K562 (cell line): ENCODE data around the gene ZKSCAN5. TPM values are rescaled to one million over a fixed set of nuclear protein-coding genes. Genes with fewer than 3 reads are reported as not detected.

Source experiments
- BRF1 ChIP-seq: IDR thresholded peaks from 3 replicates; pipeline ENCODE4 v1.6.1; 2011; ENCODE audit warnings: borderline replicate concordance, mild to moderate bottlenecking; ENCODE audit not compliant: insufficient read length; ENCODE audit errors: extremely low read depth
- CCAR2 ChIP-seq: fragments of 200-400 bp; formaldehyde crosslinking; IDR thresholded peaks from 2 replicates; pipeline ENCODE4 v1.6.1; 2017; ENCODE audit warnings: mild to moderate bottlenecking, low read depth, low read length
- ETS2 ChIP-seq: IDR thresholded peaks from 2 replicates; pipeline ENCODE4 v1.6.1; 2016; ENCODE audit warnings: borderline replicate concordance, missing genetic modification characterization, mild to moderate bottlenecking, moderate library complexity, missing compliant biosample characterization; ENCODE audit not compliant: poor library complexity, severe bottlenecking
- GABPB1 ChIP-seq: sonication (generic); formaldehyde crosslinking; IDR thresholded peaks from 2 replicates; pipeline ENCODE4 v1.8.0; 2022; ENCODE audit warnings: mild to moderate bottlenecking, missing genetic modification reagents
- KHSRP ChIP-seq: fragments of 450-650 bp; IDR thresholded peaks from 2 replicates; pipeline ENCODE4 v1.6.1; 2017
- NR1H2 ChIP-seq: sonication (generic); formaldehyde crosslinking; IDR thresholded peaks from 2 replicates; pipeline ENCODE4 v1.4.0; 2020; ENCODE audit warnings: mild to moderate bottlenecking, missing genetic modification reagents
- NR2C1 ChIP-seq, 2 experiments: fragments of 450-650 bp; IDR thresholded peaks; 2 replicates each; pipeline ENCODE4 v1.6.1; 2017; ENCODE audit warnings: mild to moderate bottlenecking in 2 of 2, antibody characterized with exemption in 1 of 2, inconsistent platforms in 1 of 2, missing compliant biosample characterization in 1 of 2, missing genetic modification characterization in 1 of 2
- RBM17 ChIP-seq: fragments of 200-400 bp; formaldehyde crosslinking; IDR thresholded peaks from 2 replicates; pipeline ENCODE4 v1.6.1; 2017; ENCODE audit warnings: low read depth, mild to moderate bottlenecking, low read length, borderline replicate concordance
- RUNX1 ChIP-seq: sonication (generic); IDR thresholded peaks from 2 replicates; pipeline ENCODE4 v1.6.1; 2016; ENCODE audit warnings: antibody characterized with exemption, low read depth
- SRSF3 ChIP-seq: fragments of 200-400 bp; formaldehyde crosslinking; IDR thresholded peaks from 2 replicates; pipeline ENCODE4 v1.6.1; 2016; ENCODE audit warnings: mild to moderate bottlenecking, low read length, moderate library complexity; ENCODE audit not compliant: insufficient read depth
- TARDBP ChIP-seq: fragments of 450-650 bp; IDR thresholded peaks from 2 replicates; pipeline ENCODE4 v1.6.1; 2016
- ZNF146 ChIP-seq: IDR thresholded peaks from one replicate; pipeline ENCODE4 v1.6.1; 2018; ENCODE audit warnings: missing compliant biosample characterization; ENCODE audit not compliant: unreplicated experiment
- ZNF212 ChIP-seq: fragments of 450-650 bp; formaldehyde crosslinking; IDR thresholded peaks from 2 replicates; pipeline ENCODE4 v1.4.0; 2020; ENCODE audit warnings: mild to moderate bottlenecking
- ZNF24 ChIP-seq: fragments of 450-650 bp; IDR thresholded peaks from 2 replicates; pipeline ENCODE4 v1.6.1; 2016
- ZNF263 ChIP-seq: sonication (generic); formaldehyde crosslinking; IDR thresholded peaks from 2 replicates; pipeline ENCODE4 v1.8.0; 2022; ENCODE audit warnings: mild to moderate bottlenecking, missing genetic modification reagents, borderline replicate concordance
- ZNF311 ChIP-seq: fragments of 250-450 bp; sonication (Bioruptor Pico); IDR thresholded peaks from 2 replicates; pipeline ENCODE4 v1.4.0; 2020; ENCODE audit warnings: mild to moderate bottlenecking, moderate library complexity
- ZNF695 ChIP-seq: fragments of 450-650 bp; formaldehyde crosslinking; IDR thresholded peaks from 2 replicates; pipeline ENCODE4 v1.4.0; 2020; ENCODE audit warnings: mild to moderate bottlenecking, moderate library complexity
- polyA plus RNA-seq, 8 experiments: library from polyadenylated mRNA; depleted of rRNA in 4 of 8; stranded (reverse) in 5 of 8; unstranded in 3 of 8; fragments of >200 nt; fragmentation: Nextera tagmentation in 2 of 8; fragmentation: Illumina TruSeq in 1 of 8; extraction: Ambion mirVana in 2 of 8; extraction: Trizol in 1 of 8; gene quantifications; 2 replicates each; pipeline versions ENCODE4 v1.2.1 to v1.2.3, GENCODE V29; 2011 to 2014; ENCODE audit warnings: inconsistent platforms in 1 of 8, missing spikeins in 1 of 8
- total RNA-seq, 7 experiments: library from RNA; depleted of rRNA in 6 of 7; stranded (reverse); fragments of >200 nt in 6 of 7; fragmentation: Illumina TruSeq in 2 of 7; extraction: Trizol in 2 of 7; gene quantifications; 2 replicates each; pipeline versions ENCODE4 v1.2.1 to v1.2.3, GENCODE V29; 2011 to 2021; ENCODE audit warnings: low replicate concordance in 1 of 7
- TF ChIP-seq, protein P1 (sequence below): IDR thresholded peaks from 2 replicates; pipeline ENCODE4 v1.6.1; 2012; ENCODE audit warnings: low read depth, low read length, improper control_type of control experiment, borderline replicate concordance
- TF ChIP-seq, protein P2 (sequence below): fragments of 450-650 bp; formaldehyde crosslinking; IDR thresholded peaks from 2 replicates; pipeline ENCODE4 v1.4.0; 2020; ENCODE audit warnings: mild to moderate bottlenecking, moderate library complexity
- TF ChIP-seq, protein P3 (sequence below), 2 experiments: fragments of 450-650 bp in 1 of 2; sonication (generic) in 1 of 2; formaldehyde crosslinking; conservative IDR thresholded peaks; 2 replicates each; pipeline versions ENCODE4 v1.4.0 to v1.8.1; 2020 to 2022; ENCODE audit warnings: mild to moderate bottlenecking in 1 of 2, missing genetic modification reagents in 1 of 2
- TF ChIP-seq, protein P4 (sequence below): fragments of 250-450 bp; sonication (Bioruptor Pico); IDR thresholded peaks from 2 replicates; pipeline ENCODE4 v1.9.0; 2021; ENCODE audit warnings: mild to moderate bottlenecking, inconsistent platforms

The ZKSCAN5 gene
- total and polyA plus RNA-seq, 9 of the 15 experiments (the other 6 are each of a cell fraction or from before 2014, with no cell fraction given): 4.2 to 19.0 (median 15.0) TPM

DNA sequence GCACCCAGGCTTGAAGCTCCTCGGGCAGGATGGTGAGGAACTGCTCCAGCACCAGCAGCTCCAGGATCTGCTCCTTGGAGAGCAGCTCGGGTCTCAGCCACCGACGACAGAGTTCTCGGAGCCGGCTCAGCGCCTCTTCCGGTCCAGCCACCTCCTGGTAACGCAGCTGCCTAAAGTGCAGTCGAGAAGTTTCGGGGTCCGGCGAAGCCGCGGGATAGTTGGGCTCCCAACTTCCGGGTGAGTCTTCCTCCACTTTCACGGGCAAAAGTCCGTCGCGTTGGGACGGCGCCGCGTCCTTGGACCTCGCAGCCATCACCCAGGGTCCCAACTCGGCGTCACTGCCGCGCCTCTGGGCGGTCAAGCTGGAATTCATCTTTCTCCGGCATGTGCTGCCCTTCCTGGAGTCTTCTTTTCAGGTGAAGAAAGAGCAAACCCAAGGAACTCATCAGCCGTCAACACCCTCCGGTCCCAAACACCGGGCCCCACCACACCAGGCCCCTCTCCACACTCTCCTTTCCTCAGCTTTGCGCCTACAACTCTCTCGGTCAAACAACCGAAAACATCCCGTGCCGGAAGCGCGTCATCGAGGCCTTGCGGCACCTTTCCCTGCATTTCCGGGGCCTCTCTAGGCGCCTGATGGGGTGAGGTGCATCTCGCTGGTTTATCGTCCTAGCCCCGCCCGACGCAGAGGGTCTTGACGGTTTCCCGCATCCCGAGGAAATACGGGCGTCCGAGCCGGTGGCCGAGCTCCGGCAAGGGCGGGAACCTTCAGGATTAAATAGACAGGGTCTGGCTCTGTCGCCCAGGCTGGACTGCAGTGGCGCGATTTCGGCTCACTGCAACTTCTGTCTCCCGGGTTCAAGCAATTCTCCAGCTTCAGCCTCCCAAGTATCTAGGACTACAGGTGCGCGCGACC is 4.5 kb upstream of the ZKSCAN5 start, which contains the start of gene ZNF394 (continued):
- TF ChIP-seq, protein P1, sequence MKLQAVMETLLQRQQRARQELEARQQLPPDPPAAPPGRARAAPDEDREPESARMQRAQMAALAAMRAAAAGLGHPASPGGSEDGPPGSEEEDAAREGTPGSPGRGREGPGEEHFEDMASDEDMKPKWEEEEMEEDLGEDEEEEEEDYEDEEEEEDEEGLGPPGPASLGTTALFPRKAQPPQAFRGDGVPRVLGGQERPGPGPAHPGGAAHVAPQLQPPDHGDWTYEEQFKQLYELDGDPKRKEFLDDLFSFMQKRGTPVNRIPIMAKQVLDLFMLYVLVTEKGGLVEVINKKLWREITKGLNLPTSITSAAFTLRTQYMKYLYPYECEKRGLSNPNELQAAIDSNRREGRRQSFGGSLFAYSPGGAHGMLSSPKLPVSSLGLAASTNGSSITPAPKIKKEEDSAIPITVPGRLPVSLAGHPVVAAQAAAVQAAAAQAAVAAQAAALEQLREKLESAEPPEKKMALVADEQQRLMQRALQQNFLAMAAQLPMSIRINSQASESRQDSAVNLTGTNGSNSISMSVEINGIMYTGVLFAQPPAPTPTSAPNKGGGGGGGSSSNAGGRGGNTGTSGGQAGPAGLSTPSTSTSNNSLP: peak; percentile 35; the same call in 1 of the 2 replicates
- TF ChIP-seq GABPB1 (CRISPR knock-in tag) (peak; percentile 97), RBM17 (no peak), ZNF311 (CRISPR knock-in tag) (no peak), ZNF695 (CRISPR knock-in tag) (0 out of 2 replicates have a peak, but pooled peaks have one; percentile 5), RUNX1 (0 out of 2 replicates have a peak, but pooled peaks have one; percentile 20), ETS2 (no peak), NR2C1 (IDR thresholded peaks at IDR 0.05) (peak; percentile 81), NR2C1 (tag; IDR thresholded peaks at IDR 0.05) (peak; percentile 75), KHSRP (peak; percentile 73), SRSF3 (no peak), ZNF146 (no peak), NR1H2 (CRISPR knock-in tag) (no peak), CCAR2 (no peak), BRF1 (no peak), ZNF24 (0 out of 2 replicates have a peak, but pooled peaks have one; percentile 12), ZNF212 (CRISPR knock-in tag) (no peak), ZNF263 (CRISPR knock-in tag) (peak; percentile 68; the same call in 1 of the 2 replicates), TARDBP (peak; percentile 54; the same call in 1 of the 2 replicates)
- TF ChIP-seq, protein P2, sequence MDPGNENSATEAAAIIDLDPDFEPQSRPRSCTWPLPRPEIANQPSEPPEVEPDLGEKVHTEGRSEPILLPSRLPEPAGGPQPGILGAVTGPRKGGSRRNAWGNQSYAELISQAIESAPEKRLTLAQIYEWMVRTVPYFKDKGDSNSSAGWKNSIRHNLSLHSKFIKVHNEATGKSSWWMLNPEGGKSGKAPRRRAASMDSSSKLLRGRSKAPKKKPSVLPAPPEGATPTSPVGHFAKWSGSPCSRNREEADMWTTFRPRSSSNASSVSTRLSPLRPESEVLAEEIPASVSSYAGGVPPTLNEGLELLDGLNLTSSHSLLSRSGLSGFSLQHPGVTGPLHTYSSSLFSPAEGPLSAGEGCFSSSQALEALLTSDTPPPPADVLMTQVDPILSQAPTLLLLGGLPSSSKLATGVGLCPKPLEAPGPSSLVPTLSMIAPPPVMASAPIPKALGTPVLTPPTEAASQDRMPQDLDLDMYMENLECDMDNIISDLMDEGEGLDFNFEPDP (CRISPR knock-in tag): no peak
- TF ChIP-seq, protein P3, sequence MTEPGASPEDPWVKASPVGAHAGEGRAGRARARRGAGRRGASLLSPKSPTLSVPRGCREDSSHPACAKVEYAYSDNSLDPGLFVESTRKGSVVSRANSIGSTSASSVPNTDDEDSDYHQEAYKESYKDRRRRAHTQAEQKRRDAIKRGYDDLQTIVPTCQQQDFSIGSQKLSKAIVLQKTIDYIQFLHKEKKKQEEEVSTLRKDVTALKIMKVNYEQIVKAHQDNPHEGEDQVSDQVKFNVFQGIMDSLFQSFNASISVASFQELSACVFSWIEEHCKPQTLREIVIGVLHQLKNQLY (CRISPR knock-in tag; conservative IDR thresholded peaks at IDR 0.05): peak in 1 of 2 experiments; percentile 30; a peak in 1 of 4 replicates
- TF ChIP-seq, protein P4, sequence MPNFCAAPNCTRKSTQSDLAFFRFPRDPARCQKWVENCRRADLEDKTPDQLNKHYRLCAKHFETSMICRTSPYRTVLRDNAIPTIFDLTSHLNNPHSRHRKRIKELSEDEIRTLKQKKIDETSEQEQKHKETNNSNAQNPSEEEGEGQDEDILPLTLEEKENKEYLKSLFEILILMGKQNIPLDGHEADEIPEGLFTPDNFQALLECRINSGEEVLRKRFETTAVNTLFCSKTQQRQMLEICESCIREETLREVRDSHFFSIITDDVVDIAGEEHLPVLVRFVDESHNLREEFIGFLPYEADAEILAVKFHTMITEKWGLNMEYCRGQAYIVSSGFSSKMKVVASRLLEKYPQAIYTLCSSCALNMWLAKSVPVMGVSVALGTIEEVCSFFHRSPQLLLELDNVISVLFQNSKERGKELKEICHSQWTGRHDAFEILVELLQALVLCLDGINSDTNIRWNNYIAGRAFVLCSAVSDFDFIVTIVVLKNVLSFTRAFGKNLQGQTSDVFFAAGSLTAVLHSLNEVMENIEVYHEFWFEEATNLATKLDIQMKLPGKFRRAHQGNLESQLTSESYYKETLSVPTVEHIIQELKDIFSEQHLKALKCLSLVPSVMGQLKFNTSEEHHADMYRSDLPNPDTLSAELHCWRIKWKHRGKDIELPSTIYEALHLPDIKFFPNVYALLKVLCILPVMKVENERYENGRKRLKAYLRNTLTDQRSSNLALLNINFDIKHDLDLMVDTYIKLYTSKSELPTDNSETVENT (CRISPR knock-in tag): peak; percentile 97
